22Rv1 (cell line): ENCODE measurements around the gene TRPC1.

ENCODE experiments used
- H3K27ac ChIP-seq: fragments of 450-650 bp; 2 replicates; pipeline ENCODE4 v1.5.1; 2017
- CTCF ChIP-seq: fragments of 450-650 bp; IDR thresholded peaks from 2 replicates; pipeline ENCODE4 v1.5.1; 2017; ENCODE audit warnings: mild to moderate bottlenecking
- ZFX ChIP-seq: fragments of 450-650 bp; IDR thresholded peaks from 2 replicates; pipeline ENCODE4 v1.6.1; 2017; ENCODE audit warnings: antibody characterized with exemption, borderline replicate concordance

TRPC1 gene

DNA sequence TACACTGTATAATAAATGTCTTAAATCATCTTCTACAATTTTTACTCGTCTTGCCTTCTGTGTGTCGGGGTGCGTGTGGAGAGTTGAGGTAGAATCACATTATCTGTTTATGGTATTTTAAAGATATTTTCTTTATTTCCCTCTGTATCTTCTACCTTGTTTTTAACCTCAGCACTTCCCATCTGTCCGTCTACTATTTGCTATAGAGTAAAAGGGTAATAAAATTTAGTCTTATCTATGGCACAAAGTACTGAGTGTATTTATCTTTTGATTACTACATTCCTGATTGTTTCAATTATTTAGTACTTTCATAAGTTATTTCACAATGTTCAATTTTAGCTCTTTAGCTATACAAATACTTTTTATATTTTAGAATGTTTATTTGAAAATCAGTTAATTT is 62.2 kb downstream of the TRPC1 start:
- no peak overlapping the region for H3K27ac ChIP-seq
- TF ChIP-seq ZFX = no peak
- TF ChIP-seq CTCF = no peak

DNA sequence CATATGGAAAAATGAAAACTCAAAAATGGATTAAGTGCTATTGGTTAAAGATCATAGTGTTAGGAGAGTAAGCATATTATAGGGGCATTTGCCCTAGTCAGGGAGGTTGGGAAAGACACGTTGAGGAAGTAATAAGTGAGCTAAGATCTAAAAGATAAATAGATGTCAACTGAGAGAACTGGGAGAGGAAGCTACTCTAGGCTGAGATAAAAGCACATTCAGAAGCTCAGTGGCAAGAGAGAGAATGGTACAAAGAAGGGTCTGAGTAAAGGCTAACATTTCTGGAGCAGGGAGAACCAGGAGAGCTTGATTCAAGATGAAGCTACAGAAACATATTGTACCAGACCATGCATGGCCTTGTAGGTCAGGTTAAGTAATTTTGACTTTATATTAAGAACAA is 63.9 kb downstream of the TRPC1 start:
- TF ChIP-seq CTCF = no peak
- no peak for TF ChIP-seq ZFX
- H3K27ac ChIP-seq = no peak overlapping the region

- no peak for TF ChIP-seq ZFX
- no peak for TF ChIP-seq CTCF
- H3K27ac ChIP-seq = no peak overlapping the region
These were observed 70.7 kb downstream of the TRPC1 start for GRCh38 chr3:142794508-142794907.

GRCh38 chr3:142795332-142795731 is 71.5 kb downstream of the TRPC1 start:
- TF ChIP-seq ZFX (no peak), CTCF (no peak)
- H3K27ac ChIP-seq = no peak overlapping the region

GRCh38 chr3:142796823-142797222 is 73.0 kb downstream of the TRPC1 start:
- no peak overlapping the region for H3K27ac ChIP-seq
- TF ChIP-seq CTCF = no peak
- TF ChIP-seq ZFX = no peak

GRCh38 chr3:142801746-142802145 is 77.9 kb downstream of the TRPC1 start:
- TF ChIP-seq CTCF (no peak), ZFX (no peak)

DNA sequence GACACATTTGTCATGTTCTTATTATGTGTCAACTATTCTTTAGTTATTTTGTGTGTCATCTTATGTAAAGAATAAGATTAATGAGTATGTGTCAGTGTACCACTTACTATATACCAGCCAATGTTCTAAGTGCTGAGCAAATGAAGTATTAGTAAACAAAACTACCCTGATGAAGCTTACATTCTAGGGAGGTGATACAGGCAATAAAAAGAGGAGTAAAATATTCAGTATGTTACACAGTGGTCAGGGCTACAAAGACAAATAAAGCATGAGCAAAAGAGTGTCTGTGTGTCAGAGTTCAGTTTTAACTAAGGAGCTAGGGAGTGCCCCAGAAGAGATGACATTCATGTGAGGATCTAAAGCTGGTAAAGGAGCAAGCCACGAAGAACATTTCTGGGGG is 79.1 kb downstream of the TRPC1 start:
- H3K27ac ChIP-seq = no peak overlapping the region
- TF ChIP-seq ZFX = no peak
- TF ChIP-seq CTCF = no peak

More at GRCh38 chr3:142801746-142802145, 77.9 kb downstream of the TRPC1 start:
- no peak overlapping the region for H3K27ac ChIP-seq
